K562 (cell line): Measurements from ENCODE around the gene NLRP6. TPM values are rescaled to one million over a fixed set of nuclear protein-coding genes. Genes with fewer than 3 reads are reported as not detected.

Experiments used
- BRD9 ChIP-seq: fragments of 450-650 bp; IDR thresholded peaks from 2 replicates; pipeline ENCODE4 v1.6.1; 2018; ENCODE audit warnings: low read depth; ENCODE audit not compliant: partially characterized antibody
- CHD2 ChIP-seq: IDR thresholded peaks from 2 replicates; pipeline ENCODE4 v1.6.1; 2011; ENCODE audit warnings: low read depth, low read length
- KAT2B ChIP-seq: IDR thresholded peaks from one replicate; pipeline ENCODE4 v1.6.1; 2012; ENCODE audit warnings: low read depth, mild to moderate bottlenecking, control low read depth, inconsistent platforms, low read length, moderate library complexity
- MED1 ChIP-seq: sonication (generic); formaldehyde crosslinking; IDR thresholded peaks from 2 replicates; pipeline ENCODE4 v1.8.1; 2023; ENCODE audit warnings: missing genetic modification reagents, borderline replicate concordance
- MEF2A ChIP-seq: IDR thresholded peaks from 2 replicates; pipeline ENCODE4 v1.6.1; 2011; ENCODE audit warnings: low read depth, mild to moderate bottlenecking, low read length, moderate library complexity; ENCODE audit not compliant: control insufficient read depth
- PHF8 ChIP-seq: fragments of 200-600 bp; sonication (generic); IDR thresholded peaks from 2 replicates; pipeline ENCODE4 v1.6.1; 2012; ENCODE audit warnings: mixed run types, mild to moderate bottlenecking, inconsistent platforms, low read length, moderate library complexity, borderline replicate concordance
- SAFB ChIP-seq: fragments of 200-400 bp; formaldehyde crosslinking; IDR thresholded peaks from 2 replicates; pipeline ENCODE4 v1.6.1; 2017; ENCODE audit warnings: low read depth, low read length, borderline replicate concordance
- SRSF1 ChIP-seq: fragments of 200-400 bp; formaldehyde crosslinking; IDR thresholded peaks from 2 replicates; pipeline ENCODE4 v1.6.1; 2017; ENCODE audit warnings: mild to moderate bottlenecking, low read depth, low read length, moderate library complexity
- ZNF592 ChIP-seq: fragments of 450-650 bp; IDR thresholded peaks from 2 replicates; pipeline ENCODE4 v1.6.1; 2017; ENCODE audit warnings: antibody characterized with exemption, mild to moderate bottlenecking
- ZNF785 ChIP-seq: fragments of 250-450 bp; sonication (Bioruptor Pico); IDR thresholded peaks from 2 replicates; pipeline ENCODE4 v1.4.0; 2020; ENCODE audit warnings: mild to moderate bottlenecking
- polyA plus RNA-seq, 8 experiments: library from polyadenylated mRNA; depleted of rRNA in 4 of 8; stranded (reverse) in 5 of 8; unstranded in 3 of 8; fragments of >200 nt; fragmentation: Nextera tagmentation in 2 of 8; fragmentation: Illumina TruSeq in 1 of 8; extraction: Ambion mirVana in 2 of 8; extraction: Trizol in 1 of 8; gene quantifications; 2 replicates each; pipeline versions ENCODE4 v1.2.1 to v1.2.3, GENCODE V29; 2011 to 2014; ENCODE audit warnings: inconsistent platforms in 1 of 8, missing spikeins in 1 of 8
- total RNA-seq, 7 experiments: library from RNA; depleted of rRNA in 6 of 7; stranded (reverse); fragments of >200 nt in 6 of 7; fragmentation: Illumina TruSeq in 2 of 7; extraction: Trizol in 2 of 7; gene quantifications; 2 replicates each; pipeline versions ENCODE4 v1.2.1 to v1.2.3, GENCODE V29; 2011 to 2021; ENCODE audit warnings: low replicate concordance in 1 of 7
- TF ChIP-seq, protein P1 (sequence below): fragments of 200-800 bp; sonication (Bioruptor generic); IDR thresholded peaks from 2 replicates; pipeline ENCODE4 v1.6.1; 2017; ENCODE audit warnings: missing genetic modification characterization, missing compliant biosample characterization
- TF ChIP-seq, protein P2 (sequence below): fragments of 450-650 bp; IDR thresholded peaks from 2 replicates; pipeline ENCODE4 v1.7.0; 2016; ENCODE audit warnings: borderline replicate concordance
- TF ChIP-seq, protein P3 (sequence below): sonication (generic); formaldehyde crosslinking; IDR thresholded peaks from 2 replicates; pipeline ENCODE4 v1.8.0; 2022; ENCODE audit warnings: mild to moderate bottlenecking, missing genetic modification reagents
- TF ChIP-seq, protein P4 (sequence below): fragments of 450-650 bp; IDR thresholded peaks from 2 replicates; pipeline ENCODE4 v1.6.1; 2016
- TF ChIP-seq, protein P5 (sequence below): IDR thresholded peaks from 3 replicates; pipeline ENCODE4 v1.6.1; 2011; ENCODE audit warnings: borderline replicate concordance, mild to moderate bottlenecking; ENCODE audit not compliant: insufficient read length, insufficient read depth

The NLRP6 gene
- total and polyA plus RNA-seq, 9 of the 15 experiments (the other 6 are each of a cell fraction or from before 2014, with no cell fraction given) = 0.03 to 0.18 (median 0.15) TPM; not detected in 5

GRCh38 chr11:269146-269890 is 8.9 kb upstream of the NLRP6 start (continued):
- peak; percentile 14; the same call in 1 of the 2 replicates for TF ChIP-seq ZNF592
- no peak for TF ChIP-seq KAT2B
- TF ChIP-seq, protein P1, sequence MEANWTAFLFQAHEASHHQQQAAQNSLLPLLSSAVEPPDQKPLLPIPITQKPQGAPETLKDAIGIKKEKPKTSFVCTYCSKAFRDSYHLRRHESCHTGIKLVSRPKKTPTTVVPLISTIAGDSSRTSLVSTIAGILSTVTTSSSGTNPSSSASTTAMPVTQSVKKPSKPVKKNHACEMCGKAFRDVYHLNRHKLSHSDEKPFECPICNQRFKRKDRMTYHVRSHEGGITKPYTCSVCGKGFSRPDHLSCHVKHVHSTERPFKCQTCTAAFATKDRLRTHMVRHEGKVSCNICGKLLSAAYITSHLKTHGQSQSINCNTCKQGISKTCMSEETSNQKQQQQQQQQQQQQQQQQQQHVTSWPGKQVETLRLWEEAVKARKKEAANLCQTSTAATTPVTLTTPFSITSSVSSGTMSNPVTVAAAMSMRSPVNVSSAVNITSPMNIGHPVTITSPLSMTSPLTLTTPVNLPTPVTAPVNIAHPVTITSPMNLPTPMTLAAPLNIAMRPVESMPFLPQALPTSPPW (CRISPR knock-in tag) = no peak; the same call in 1 of the 2 replicates
- TF ChIP-seq SAFB = no peak
- TF ChIP-seq, protein P2, sequence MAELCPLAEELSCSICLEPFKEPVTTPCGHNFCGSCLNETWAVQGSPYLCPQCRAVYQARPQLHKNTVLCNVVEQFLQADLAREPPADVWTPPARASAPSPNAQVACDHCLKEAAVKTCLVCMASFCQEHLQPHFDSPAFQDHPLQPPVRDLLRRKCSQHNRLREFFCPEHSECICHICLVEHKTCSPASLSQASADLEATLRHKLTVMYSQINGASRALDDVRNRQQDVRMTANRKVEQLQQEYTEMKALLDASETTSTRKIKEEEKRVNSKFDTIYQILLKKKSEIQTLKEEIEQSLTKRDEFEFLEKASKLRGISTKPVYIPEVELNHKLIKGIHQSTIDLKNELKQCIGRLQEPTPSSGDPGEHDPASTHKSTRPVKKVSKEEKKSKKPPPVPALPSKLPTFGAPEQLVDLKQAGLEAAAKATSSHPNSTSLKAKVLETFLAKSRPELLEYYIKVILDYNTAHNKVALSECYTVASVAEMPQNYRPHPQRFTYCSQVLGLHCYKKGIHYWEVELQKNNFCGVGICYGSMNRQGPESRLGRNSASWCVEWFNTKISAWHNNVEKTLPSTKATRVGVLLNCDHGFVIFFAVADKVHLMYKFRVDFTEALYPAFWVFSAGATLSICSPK = no peak
- no peak for TF ChIP-seq SRSF1
- peak; percentile 84 for TF ChIP-seq BRD9
- no peak for TF ChIP-seq CHD2
- TF ChIP-seq, protein P3, sequence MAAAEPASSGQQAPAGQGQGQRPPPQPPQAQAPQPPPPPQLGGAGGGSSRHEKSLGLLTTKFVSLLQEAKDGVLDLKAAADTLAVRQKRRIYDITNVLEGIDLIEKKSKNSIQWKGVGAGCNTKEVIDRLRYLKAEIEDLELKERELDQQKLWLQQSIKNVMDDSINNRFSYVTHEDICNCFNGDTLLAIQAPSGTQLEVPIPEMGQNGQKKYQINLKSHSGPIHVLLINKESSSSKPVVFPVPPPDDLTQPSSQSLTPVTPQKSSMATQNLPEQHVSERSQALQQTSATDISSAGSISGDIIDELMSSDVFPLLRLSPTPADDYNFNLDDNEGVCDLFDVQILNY = no peak
- no peak for TF ChIP-seq ZNF785
- no peak for TF ChIP-seq MED1 (CRISPR knock-in tag)
- TF ChIP-seq PHF8 = peak; percentile 35; the same call in 1 of the 2 replicates
- TF ChIP-seq MEF2A = no peak
- TF ChIP-seq, protein P4, sequence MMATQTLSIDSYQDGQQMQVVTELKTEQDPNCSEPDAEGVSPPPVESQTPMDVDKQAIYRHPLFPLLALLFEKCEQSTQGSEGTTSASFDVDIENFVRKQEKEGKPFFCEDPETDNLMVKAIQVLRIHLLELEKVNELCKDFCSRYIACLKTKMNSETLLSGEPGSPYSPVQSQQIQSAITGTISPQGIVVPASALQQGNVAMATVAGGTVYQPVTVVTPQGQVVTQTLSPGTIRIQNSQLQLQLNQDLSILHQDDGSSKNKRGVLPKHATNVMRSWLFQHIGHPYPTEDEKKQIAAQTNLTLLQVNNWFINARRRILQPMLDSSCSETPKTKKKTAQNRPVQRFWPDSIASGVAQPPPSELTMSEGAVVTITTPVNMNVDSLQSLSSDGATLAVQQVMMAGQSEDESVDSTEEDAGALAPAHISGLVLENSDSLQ = peak; percentile 90
- TF ChIP-seq, protein P5, sequence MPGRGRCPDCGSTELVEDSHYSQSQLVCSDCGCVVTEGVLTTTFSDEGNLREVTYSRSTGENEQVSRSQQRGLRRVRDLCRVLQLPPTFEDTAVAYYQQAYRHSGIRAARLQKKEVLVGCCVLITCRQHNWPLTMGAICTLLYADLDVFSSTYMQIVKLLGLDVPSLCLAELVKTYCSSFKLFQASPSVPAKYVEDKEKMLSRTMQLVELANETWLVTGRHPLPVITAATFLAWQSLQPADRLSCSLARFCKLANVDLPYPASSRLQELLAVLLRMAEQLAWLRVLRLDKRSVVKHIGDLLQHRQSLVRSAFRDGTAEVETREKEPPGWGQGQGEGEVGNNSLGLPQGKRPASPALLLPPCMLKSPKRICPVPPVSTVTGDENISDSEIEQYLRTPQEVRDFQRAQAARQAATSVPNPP = no peak
